GM12873 (cell line): ENCODE data around the gene PTPRM.

Source experiments
- TF ChIP-seq, protein P1 (sequence below): IDR thresholded peaks from 2 replicates; pipeline ENCODE4 v1.5.1; 2012; ENCODE audit warnings: low read depth, mild to moderate bottlenecking, moderate library complexity, low read length, control low read depth; ENCODE audit not compliant: insufficient read depth; ENCODE audit errors: missing control alignments

Gene PTPRM

DNA sequence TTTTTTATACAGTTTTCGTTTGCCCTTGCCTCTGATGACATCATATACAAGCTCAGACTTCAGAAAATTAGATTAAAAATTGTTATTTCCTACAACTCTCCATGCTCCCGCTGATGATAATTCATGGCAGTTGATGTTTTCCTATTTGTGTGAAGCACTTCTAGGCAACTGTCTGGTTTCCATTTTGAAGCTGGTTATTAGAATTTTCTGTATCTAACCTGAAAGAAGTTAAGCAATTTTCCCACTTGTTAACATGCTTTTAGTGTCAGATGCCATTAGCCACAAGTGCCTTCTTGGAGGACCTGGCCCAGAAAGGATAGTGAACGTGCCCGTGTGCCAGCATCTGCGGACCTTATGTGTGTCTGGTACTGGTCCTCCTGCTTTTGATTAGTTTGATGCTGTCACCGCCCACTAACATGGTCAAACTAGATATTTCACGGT lies 694.6 kb downstream of the PTPRM start:
- TF ChIP-seq, protein P1, sequence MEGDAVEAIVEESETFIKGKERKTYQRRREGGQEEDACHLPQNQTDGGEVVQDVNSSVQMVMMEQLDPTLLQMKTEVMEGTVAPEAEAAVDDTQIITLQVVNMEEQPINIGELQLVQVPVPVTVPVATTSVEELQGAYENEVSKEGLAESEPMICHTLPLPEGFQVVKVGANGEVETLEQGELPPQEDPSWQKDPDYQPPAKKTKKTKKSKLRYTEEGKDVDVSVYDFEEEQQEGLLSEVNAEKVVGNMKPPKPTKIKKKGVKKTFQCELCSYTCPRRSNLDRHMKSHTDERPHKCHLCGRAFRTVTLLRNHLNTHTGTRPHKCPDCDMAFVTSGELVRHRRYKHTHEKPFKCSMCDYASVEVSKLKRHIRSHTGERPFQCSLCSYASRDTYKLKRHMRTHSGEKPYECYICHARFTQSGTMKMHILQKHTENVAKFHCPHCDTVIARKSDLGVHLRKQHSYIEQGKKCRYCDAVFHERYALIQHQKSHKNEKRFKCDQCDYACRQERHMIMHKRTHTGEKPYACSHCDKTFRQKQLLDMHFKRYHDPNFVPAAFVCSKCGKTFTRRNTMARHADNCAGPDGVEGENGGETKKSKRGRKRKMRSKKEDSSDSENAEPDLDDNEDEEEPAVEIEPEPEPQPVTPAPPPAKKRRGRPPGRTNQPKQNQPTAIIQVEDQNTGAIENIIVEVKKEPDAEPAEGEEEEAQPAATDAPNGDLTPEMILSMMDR, result no peak

DNA sequence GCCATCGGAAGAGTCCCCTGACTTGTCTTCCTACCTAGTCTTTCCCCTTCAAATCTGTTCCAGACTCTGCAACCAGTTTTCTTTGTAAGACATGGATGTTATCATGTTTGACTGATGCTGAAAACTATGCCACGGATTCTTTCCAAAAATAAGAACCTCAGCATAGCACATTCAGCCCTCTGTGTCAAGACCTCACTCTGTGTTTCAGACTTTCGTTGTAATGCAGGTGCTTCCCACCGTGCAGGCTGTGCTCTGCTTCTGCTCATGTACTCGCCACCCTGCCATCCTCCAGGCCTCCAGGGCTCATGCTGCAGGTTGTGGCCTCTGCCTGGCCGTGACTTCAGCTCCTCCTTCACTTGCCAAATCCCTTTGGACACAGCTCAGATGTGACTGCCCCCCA lies 695.1 kb downstream of the PTPRM start:
- TF ChIP-seq, protein P1, result no peak

DNA sequence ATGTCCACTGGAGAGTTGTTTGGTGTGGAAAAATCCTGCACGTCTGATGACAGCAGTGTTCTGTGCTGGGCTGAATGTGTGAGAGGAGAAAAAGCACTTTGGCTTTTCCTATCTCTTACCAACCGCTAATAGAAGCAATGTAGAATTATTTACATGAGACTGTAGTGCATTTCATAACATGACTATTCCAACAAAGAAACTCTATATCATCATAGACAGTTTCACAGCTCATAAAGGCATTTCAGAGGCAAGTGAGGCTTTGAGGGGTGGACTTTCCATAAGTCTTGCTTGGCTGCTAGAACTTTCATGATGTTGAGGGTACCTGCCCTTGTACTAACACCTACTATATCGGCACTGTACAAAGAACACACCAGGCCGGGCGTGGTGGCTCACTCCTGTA lies 697.0 kb downstream of the PTPRM start:
- TF ChIP-seq, protein P1, result no peak

DNA sequence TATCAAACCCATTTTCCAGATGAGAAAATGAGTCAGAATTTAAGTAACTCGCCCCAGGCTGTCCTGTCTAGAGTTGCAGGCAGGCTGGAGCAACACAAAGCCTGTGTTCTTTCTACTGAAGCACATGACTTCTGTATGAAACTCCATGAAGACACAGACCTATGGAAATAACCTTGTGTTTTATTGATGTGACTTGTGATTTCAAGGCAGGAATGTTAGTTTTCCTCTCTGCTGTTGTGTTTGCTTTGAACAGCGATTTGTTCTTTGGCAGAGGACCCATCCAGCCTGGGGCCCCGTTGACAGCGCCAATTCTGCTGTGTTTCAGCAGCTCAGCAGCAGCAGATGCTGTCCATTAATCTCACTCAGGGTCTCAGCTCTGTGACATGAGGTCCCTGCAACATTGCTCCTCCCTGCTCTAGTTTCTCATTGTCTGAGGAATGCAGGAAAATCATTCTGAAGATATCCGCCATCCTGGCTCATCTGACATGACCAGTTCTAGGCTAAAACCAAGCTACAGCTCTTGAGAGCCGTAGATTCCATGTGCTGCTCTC lies 697.8 kb downstream of the PTPRM start:
- TF ChIP-seq, protein P1, result no peak

DNA sequence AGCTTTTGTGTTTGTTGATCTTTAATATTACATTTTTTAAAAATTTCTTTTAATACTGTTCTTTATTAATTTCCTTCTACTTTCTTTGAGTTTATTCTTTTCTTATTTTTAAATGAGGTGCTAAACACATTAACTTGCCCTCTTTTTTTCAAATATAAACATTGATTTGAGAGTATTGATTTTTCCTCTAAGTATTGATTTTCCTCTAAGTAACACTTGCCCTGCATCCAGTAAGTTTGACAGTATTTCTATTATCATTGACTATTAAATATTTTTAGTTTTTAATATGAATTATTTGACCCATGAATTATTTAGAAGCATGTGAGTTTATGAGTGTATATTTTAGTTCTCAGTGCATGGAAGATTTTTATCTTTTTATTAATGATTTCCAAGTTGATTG lies 705.1 kb downstream of the PTPRM start:
- TF ChIP-seq, protein P1, result no peak

DNA sequence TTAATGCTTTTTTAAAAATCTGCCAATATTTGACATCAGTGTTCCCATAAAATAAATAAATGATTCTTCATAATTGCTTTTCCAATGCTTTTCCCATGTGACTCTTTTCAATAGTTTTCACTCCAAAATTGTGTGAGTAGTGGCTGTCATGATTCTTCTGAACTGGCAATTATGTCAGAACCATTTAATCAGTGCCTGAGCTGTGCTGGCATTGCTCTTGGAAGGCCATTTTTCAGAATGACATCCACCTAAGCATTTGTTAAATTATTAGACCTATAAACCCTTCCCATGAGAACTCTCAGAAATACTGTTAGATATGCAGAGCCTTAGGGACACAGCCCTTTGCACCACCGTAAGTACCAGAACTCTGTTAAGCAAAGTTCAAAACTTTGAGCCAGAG lies 707.3 kb downstream of the PTPRM start:
- TF ChIP-seq, protein P1, result no peak

DNA sequence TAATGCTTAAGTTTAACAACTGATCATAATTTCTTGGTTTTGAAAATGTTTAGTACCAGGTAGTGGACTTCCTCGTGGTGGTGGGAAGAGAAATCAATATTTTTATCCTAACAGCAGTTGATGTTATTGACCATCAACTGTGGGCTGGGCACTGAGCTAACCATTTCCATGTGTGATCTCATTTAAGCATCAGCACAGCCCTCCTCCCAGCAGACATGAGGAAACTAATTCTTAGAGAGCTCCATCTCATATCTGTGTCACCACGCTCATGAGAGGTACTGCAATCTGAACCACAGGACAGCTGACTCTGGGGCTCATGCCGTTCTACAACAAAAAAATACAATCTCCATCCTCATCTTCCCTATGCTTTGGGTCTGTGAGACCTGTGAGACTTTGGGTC lies 709.3 kb downstream of the PTPRM start:
- TF ChIP-seq, protein P1, result no peak
